CD4-positive, alpha-beta T cell treated with Interleukin-21 for 1 hour (primary cell): Measurements from ENCODE around the gene MFSD2A.
"Not testable (repeated sequence)": the region's sequence is repeated elsewhere in the genome, so short reads cannot be mapped to it uniquely, and the experiment has no call there.

Experiments
- DNase-seq: peaks from one replicate; pipeline ENCODE4 v3.0.0-alpha.2; 2020

MFSD2A gene

DNA sequence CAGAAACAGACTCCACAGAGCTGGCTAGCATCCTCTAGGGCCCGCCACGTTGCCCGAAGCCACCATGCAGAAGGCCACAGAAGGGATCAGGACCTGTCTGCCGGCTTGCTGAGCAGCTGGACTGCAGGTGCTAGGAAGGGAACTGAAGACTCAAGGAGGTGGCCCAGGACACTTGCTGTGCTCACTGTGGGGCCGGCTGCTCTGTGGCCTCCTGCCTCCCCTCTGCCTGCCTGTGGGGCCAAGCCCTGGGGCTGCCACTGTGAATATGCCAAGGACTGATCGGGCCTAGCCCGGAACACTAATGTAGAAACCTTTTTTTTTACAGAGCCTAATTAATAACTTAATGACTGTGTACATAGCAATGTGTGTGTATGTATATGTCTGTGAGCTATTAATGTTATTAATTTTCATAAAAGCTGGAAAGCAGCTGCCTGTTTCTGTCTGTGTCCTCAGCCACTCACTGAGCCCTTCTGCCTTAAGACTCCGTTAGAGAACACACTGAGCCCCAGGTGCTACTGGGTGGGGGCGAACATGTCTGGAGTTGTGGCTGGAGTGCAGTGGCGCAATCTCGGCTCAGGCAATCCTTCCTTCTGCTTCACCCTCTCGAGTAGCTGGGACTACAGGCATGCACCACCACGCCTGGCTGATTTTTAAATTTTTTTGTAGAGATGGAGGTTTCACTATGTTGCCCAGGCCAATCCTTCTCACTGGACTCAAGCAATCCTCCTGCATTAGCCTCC is 14.8 kb downstream of the MFSD2A start:
- DNase-seq, result no peak

DNA sequence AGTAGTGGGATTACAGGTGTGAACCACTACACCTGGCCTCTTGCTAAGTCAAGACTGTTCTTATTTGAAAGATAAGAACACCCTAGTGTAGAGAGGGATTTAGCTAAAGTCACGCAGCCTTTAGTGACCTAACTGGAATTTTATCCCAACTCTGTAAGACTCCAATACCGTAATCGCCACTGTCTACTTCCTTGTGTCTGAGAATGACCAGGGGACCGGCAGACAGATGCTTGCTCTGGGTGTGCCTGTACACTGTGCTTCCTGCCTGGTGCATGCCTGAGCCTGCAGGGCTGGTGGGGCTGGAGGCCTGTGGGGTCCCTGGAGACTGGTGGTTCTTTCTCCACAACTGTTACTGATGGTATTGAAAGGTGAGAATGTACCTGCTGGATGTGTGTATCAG is 15.3 kb downstream of the MFSD2A start:
- DNase-seq, result no peak

DNA sequence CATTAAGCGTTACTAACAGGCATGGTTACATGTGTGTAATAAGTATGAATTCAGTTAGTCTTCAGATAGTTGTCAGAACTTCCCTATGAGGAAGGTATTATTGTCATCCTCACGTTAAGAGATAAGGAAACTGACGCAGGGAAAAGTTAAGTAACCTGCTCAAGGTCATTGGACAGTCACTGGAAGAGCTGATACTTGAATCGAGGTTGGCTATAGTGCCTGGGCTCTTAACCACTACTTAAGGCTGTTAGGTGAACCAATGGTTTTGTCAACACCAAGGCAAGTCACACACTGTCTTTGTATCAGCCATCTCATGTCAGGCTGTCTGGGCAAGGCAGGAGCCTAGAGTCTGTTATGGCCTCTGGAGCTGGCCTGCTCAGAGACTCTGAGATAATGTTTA is 16.2 kb downstream of the MFSD2A start:
- no peak for DNase-seq

DNA sequence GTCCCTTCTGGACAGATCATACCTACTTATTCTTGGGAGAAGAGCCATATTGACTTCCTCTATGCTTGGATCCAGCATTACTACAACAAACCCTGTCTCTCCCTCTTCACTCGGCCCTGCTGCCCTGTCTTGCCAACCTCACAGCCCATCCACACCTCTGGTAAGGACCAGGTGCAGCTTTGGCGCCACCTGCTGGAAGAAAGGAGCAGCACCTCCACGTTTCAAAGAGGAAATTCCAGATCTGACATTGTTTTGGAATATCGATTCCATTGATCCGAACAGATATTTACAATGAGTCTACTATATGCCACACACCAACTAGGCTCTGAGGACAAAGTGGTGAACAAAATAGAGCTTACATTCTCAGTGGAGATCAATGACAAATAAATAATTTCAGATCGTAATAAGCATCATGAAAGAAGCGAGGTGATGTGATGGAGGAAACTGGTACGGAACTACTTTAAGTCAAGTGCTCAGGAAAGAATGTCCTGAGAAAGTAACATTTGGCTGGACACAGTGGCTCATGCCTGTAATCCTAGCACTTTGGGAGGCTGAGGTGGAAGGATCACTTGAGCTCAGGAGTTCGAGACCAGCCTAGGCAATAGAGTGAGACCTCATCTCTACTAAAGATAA is 18.7 kb downstream of the MFSD2A start:
- DNase-seq, result peak; percentile 76

DNA sequence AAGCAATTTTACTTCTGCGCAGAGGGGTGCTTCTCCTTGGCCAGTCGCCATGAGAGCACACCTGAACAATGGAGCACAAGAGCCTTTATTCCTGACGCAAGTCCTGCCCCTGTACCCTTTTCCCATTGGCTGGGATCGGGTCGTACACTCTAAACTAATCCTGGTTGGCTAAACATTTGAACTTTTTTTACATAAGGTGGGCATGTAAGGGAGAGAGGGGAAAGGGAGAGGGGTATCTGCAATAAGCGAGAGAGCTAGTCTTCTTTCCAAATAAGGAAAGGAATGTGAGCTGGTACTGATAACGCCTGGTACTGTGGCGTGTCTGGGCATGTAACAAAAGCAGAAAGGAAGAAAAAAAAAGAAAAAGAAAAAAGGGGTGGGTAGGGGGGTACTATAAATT is 21.8 kb downstream of the MFSD2A start:
- no peak for DNase-seq

DNA sequence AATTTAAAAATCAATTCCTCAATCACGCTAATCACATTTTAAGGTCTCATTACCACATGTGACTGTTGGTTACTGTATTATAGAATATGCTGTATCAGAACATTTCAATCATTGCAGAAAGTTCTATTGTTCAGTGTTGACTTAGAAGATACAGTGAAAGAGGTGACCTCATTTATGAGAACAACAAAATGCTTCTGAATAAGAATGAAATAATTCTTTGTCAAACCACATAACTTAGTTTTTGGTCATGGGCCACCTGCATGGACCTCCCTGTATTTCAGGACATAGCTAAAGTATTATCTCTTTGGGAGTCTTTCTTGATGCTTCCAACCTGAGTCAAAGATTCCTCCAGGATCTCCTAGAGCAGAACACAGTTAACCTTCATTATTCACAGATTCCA is 22.3 kb downstream of the MFSD2A start:
- DNase-seq, result no peak

DNA sequence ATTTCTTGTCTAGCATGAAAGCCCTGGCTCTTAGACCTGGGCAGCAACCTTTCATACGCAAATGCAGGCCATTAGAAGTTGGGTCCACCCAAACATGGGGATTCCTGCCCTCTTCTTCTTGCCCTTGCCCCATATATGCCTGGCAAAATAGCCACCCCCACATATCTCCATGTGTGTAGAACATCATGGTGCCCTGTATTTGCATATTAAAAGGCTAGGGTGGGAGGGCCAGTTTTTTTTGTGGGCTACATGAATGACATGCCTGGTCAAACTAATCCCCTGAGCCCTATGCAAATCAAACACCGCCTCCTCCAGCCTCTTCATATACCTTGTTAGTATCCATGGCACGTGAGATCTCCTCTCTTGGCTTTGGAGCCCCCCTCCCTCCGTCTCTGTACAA is 24.7 kb downstream of the MFSD2A start:
- DNase-seq, result no peak

DNA sequence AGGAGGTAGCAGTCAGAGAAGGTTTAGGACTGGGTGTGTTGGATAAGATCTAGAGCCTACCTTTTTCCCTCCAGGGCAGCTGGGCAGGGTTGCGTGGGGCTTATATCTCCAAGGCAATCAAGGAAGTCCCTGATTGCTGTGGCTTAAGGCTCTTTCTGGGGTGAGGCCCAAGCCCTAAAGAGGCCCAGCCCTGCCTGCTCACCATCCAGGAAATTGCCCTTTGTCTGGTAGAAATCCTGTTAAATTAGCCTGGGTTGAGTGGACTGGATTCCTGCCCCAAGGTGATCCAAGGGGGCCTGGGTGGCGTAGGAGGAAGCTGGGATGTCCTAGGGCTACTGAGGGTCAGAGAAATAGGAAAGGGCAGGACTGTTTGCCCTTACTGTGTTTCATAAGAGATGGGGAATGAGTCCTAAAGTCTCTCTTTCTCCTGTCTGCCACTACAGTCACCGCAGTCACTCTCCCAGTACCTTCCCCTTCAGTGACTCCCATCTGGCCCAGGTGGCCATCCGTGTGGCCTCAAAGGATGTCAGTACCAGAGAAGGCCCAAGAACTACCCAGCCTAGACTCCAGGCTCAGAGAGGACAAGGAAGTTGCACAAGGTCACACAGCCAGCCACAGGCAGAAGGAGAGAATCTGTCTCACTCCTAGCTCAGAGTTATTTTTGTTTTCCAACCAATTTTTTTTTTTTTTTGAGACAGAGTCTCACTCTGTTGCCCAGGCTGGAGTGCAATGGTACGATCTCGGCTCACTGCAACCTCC is 25.8 kb downstream of the MFSD2A start:
- no peak for DNase-seq

DNA sequence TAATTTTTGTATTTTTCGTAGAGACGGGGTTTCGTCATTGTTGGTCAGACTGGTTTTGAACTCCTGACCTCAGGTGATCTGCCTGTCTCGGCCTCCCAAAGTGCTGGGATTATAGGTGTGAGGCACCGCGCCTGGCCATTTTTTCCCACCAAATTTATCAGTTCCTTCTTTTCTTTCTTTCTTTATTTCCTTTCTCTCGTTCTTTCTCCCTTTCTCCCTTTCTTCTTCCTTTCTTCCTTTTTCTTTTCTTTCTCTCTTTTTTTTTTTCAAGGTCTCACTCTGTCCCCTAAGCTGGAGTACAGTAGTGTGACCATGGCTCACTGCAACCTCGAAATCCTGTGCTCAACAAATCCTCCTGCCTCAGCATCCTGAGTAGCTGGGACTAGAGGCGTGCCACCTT is 26.4 kb downstream of the MFSD2A start:
- no peak for DNase-seq

DNA sequence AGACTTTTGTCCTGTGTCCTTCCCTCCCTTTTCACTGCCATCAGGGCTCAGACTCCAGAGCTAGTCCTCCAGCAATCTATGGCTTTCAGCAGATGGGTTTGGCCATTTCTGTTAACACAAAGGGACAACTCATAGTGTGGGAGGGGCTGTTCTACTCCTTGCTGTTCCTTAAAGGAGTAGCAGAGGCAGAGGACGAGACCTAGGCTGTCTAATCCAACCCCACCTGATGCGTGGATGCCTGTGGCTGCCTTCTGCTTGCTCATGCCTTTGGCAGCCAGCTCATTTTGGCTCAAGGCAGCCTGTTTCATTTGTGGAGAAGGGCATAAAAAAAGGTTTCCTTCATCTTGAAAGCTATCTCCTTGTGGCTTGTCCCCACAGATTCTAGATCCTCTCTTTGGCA is 27.0 kb downstream of the MFSD2A start:
- DNase-seq, result no peak

DNA sequence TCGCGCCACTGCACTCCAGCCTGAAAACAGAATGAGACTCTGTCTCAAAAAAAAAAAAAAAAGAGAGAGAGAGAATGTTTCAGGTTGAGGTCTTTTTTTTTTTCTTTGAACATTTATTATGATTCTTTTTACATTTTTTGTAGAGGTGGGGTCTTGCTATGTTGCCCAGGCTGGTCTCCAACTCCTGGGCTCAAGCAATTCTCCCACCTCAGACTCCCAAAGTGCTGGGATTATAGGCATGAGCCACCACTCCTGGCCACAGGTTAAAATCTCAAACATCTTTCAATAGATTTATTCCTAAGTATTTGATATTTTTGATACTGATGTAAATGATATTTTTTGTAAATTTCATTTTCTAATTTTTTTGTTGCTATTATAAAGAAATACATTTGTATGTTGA is 29.5 kb downstream of the MFSD2A start:
- not testable (repeated sequence) for DNase-seq

DNA sequence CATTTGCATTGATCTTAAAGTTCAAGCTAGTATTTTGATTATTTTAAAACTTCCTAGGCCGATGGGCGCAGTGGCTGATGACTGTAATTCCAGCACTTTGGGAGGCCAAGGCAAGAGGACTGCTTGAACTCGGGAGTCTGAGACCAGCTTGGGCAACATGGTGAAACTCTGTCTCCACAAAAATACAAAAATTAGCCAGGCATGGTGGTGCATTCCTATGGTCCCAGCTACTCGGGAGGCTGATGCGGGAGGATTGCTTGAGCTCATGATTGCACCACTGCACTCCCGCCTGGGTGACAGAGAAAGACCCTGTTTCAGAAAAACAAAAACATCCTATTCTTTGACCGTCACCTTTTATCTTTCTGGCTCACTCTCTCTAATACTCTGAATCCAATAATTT is 30.0 kb downstream of the MFSD2A start:
- DNase-seq, result no peak

DNA sequence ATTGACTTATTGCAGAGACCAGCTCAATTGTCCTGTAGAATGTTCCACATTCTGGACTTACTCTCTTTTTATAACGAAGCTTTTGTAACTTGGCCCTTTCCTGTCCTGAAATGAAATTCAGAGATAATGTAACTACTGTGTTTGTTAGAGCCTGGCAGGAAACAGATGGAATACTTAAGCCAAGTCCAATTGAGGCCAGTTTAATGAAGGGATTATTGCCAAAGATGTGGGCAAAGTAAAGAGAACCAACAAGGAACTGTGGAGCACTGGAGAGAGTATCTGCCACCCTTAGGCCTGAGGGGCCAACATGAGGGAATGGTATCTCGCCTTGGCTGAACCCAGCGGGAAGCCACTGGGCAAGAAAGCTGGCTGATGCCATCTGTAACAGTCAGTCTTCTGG is 32.9 kb downstream of the MFSD2A start:
- DNase-seq, result no peak

DNA sequence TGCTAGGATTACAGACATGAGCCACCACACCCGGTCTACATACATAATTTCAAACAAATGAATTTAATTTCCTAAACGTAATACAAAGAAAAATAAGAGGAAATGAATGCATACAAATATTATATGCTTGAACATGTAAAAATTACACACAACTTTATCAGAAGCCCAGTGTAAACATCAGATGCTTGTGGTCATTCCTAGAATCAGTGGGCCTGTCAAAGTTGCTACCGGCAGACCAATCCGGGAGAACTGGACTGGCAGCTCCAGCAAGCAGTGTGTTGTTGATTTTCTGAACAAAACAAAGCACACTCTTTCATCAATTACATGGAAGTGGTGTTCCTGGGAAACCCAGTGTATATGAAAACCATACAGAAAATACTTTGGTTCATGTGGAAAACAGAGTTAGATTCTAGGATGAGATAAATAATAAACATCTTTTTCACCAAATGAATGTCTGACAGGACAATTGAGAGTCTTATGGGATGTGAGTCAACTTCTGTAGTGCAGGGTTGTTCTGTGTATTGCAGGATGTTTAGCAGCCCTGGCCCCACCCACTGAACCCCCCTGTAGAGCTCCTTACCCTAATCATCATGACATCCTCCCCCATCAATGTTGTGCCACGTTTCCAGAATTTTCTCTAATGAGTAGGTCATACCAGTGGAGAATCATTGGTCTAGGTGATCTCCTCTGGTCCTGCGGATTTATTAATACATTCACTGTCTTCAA is 33.8 kb downstream of the MFSD2A start:
- DNase-seq, result no peak

DNA sequence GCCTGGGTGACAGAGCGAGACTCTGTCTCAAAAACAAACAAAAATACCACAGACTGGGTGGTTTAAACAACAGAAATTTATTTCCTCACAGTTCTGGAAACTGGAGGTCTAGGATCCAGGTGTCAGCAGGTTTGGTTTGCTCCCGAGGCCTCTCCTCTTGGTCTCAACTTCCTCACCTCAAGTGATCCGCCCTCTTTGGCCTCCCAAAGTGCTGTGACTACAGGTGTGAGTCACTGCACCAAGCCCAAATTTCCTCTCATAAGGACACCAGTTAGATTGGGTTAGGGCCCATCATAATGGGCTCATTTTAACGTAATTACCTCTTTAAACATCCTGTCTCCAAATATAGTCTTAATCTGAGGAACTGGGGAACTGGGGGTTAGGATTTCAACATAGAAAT is 35.5 kb downstream of the MFSD2A start:
- DNase-seq, result no peak

DNA sequence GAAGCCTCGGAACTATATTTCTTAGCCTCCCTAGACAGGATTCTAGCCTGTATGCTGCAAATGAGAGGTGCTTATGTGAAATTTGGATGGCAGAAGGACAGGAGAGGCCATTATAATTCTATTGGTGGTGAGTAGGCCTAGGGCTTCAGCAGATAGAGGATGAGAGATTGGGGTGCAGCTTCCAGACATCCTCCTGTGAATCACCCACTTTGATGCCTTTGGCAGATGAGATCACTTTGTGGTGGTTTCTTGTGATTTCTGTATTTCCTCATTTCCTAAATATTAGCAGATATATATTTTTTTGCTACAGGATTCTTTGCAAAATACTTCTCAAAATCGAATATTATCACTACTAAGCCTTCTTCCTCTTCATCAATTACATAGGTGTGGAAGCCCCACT is 37.3 kb downstream of the MFSD2A start:
- no peak for DNase-seq

DNA sequence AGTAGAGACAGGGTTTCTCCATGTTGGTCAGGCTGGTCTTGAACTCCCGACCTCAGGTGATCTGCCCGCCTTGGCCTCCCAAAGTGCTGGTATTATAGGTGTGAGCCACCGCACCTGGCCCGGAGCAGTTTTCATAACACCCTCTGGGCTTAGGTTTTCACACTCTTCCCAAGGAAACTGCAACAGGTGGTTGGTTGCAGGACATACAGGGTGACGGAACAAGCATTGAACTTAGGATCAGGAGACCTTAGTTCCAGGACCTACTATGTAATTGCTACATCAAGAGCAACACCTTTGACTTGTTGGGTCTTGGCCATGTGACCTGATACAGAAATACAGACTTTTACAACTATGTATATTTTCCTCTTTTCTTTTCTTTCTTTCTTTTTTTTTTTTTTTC is 37.9 kb downstream of the MFSD2A start:
- DNase-seq, result no peak

DNA sequence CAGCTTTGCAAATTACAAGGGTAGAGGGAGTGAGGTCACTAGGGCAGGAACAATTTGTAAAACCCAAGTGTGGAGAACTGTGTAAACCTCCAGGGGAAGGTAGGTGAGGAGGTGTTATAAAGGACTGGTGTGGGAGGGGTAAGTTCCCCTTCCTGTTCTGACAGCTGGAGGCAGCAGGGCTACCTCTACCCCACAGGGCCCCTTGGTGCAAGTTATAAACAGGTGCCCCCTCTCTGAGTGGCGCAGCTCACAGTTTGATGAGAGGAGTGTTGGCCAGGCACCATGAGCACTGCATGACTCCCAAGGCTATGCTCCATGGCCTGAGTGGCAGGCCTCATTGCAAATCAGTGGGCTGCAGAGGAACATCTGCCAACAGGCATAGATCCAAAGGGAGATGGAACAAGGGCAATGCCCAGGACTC is 41.0 kb downstream of the MFSD2A start:
- peak; percentile 27 for DNase-seq

DNA sequence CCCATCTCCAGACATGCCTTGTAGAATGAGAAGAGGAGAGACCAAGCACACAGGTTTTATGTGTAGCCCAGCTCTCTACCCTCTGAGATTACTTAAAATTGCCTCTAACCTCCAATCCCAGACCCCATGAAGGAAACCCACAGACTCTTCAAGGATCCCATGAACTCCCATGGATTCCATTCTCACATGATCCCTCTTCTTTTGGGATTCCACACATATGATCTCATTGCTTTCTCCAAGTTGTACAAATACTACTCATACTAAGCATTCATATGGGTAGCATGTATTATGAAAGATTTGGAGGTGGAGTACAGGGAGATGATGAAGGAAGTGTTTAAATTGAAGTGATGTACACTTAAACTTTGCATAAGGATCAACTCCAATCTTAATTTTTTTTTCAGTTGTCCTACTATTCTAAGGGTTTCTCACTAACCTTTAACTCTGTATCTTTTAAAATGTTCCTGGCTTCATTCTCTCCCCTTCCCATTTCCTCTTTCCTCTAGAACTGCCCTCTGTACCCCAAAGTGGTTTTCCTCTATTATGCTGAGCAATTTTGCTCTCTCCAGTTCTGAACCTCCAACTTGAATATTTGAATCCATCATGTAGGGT is 41.6 kb downstream of the MFSD2A start:
- DNase-seq, result no peak

DNA sequence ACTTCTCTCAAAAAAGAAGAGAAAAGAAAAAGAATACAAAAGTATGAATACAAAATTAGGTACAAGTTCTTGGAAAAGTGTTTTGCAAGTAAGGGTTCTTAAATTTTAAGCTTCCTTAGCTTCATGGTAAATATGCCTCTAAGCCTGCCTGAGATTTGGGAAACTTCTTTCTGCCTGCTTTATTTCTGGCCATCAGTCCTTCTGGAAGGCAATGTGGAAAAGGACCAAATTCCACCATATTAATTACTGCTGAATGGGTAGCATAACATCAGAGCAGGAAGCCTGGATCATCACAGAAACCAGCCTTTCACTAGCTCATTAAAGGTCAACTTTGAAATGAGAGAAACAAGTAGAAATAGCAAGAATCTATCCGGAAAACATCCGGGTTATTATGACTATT is 46.5 kb downstream of the MFSD2A start:
- no peak for DNase-seq

DNA sequence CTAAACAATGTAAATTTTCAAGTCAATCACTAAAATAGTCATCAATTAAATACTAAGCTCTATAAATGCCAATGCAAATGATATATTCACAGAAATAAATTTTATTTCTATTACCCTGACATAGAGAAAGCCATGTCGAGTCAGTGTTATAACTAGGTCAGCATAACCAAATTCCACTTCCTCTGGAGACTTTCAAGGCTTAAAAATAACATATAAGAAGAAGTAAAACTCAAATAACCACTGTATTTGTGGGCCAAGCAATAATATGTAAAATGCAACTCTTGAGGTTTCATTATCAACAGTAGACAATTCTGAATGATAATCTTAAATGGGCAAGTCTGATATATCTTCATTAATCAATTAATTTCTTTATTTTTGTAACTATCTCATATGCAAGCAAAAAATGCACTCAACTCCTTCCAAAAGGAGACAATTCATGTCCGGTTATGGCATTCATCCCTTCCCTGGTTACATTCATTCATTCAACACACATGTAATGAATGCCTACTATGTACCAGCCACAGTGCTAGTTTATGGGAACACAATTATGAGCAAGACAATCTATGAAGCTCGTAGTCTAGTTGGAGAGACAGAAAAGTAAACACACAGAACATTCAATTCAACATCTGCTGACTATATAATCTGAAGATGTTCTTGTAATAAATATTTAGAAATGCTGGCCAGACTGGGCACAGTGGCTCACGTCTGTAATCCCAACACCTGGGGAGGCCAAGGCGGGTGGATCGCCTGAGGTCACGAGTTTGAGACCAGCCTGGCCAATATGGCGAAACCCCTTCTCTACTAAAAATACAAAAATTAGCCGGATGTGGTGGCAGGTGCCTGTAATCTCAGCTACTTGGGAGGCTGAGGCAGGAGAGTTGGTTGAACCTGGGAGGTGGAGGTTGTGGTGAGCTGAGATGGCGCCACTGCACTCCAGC is 48.5 kb downstream of the MFSD2A start:
- DNase-seq, result peak; percentile 2

DNA sequence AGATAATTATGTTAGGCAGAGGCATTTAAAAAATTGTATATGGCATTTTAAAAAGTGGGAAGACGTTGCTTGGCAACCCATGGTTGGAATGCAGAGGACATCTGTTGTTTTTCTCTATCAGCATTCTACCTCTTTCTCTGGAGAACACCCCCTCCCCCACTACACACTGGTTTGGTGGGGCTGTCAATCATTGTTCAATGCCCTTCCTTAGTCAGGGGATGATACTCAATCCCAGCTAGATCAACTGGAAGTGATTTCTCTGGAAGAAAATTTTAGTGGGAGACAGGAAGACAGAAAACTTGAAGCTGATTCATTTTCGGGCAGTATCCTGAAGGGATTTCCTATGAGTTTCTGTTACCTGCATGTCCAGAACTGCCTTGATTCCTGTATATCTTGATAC is 49.9 kb downstream of the MFSD2A start:
- no peak for DNase-seq
